Upper lobe of right lung (tissue), 1 donor: ENCODE data around the gene CDH22. TPM values are rescaled to one million over a fixed set of nuclear protein-coding genes. Genes with fewer than 3 reads are reported as not detected.

Experiments used
- ATAC-seq: fragments of 200-7000 bp; cut with Tn5 transposase; one replicate; pipeline ENCODE4 v1.9.1; 2020; ENCODE audit warnings: mild to moderate bottlenecking, moderate library complexity
- DNase-seq: peaks from one replicate; pipeline ENCODE4 v3.0.0-alpha.2; 2020
- H3K27ac ChIP-seq: fragments of 200-600 bp; one replicate; pipeline ENCODE4 v1.8.0; 2022
- H3K27me3 ChIP-seq: fragments of 200-600 bp; one replicate; pipeline ENCODE4 v1.8.0; 2022; ENCODE audit warnings: mild to moderate bottlenecking
- H3K36me3 ChIP-seq: fragments of 200-600 bp; one replicate; pipeline ENCODE4 v1.8.0; 2022
- H3K4me1 ChIP-seq: fragments of 200-600 bp; one replicate; pipeline ENCODE4 v1.8.0; 2022
- H3K4me3 ChIP-seq: fragments of 200-600 bp; one replicate; pipeline ENCODE4 v1.8.0; 2022; ENCODE audit warnings: mild to moderate bottlenecking
- H3K9me3 ChIP-seq: fragments of 200-600 bp; one replicate; pipeline ENCODE4 v1.8.0; 2022
- intact Hi-C: fragments of 100-400 bp; cut with DNase I; formaldehyde crosslinking; loops from one replicate; pipeline ENCODE4 v1.11.0; 2022
- total RNA-seq: library from RNA; stranded (reverse); fragmentation: NEBNext Ultra II Directional; extraction: Animal tissue kit (Norgen Biotek cat#: 25700); gene quantifications from one replicate; pipeline ENCODE4 v1.2.1, GENCODE V29; 2021
- TF ChIP-seq, protein P1 (sequence below): fragments of 200-600 bp; IDR thresholded peaks from one replicate; pipeline ENCODE4 v1.8.0; 2022; ENCODE audit warnings: antibody characterized with exemption
- donor health status: DM: no; HTN: yes; CAD: no; lungs with severe emphysema.

Gene CDH22
- total RNA-seq, 1 donor from 2014 or later: 0.46 TPM

GRCh38 chr20:46229478-46230105 lies 78.7 kb downstream of the CDH22 start:
- no peak overlapping the region for H3K4me3 ChIP-seq
- intact Hi-C loops: no loop called here
- TF ChIP-seq, protein P1, sequence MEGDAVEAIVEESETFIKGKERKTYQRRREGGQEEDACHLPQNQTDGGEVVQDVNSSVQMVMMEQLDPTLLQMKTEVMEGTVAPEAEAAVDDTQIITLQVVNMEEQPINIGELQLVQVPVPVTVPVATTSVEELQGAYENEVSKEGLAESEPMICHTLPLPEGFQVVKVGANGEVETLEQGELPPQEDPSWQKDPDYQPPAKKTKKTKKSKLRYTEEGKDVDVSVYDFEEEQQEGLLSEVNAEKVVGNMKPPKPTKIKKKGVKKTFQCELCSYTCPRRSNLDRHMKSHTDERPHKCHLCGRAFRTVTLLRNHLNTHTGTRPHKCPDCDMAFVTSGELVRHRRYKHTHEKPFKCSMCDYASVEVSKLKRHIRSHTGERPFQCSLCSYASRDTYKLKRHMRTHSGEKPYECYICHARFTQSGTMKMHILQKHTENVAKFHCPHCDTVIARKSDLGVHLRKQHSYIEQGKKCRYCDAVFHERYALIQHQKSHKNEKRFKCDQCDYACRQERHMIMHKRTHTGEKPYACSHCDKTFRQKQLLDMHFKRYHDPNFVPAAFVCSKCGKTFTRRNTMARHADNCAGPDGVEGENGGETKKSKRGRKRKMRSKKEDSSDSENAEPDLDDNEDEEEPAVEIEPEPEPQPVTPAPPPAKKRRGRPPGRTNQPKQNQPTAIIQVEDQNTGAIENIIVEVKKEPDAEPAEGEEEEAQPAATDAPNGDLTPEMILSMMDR: no peak
- H3K36me3 ChIP-seq: no peaks in the 10 kb centered on the region
- DNase-seq (no peak), ATAC-seq (no peak)
- H3K27ac ChIP-seq: no peak overlapping the region
- no peaks in the 10 kb centered on the region for H3K4me1 ChIP-seq
- H3K27me3 ChIP-seq: peaks cover 25% of the 10 kb centered on the region
- H3K9me3 ChIP-seq: no peaks in the 10 kb centered on the region

DNA sequence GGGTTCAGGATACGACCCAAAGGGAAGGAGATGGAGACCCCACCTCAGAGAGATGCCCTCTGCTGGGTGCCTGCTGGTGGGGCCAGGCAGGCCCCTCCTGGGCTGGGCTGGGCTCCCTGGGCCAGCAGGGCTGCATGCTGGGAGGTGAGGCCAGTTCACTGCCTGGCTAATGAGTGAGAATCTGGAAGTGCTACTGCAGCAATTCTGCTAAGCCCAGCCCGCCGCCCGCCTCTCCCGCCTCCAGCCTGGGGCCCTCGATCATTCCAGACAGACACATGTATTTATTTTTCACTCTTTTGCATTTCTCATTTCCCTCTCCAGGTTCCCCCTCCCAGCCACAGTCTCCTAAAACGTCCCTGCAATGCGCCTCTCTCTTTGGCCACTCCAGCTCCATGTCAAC lies 79.6 kb downstream of the CDH22 start:
- ATAC-seq: no peak

GRCh38 chr20:46227272-46227767 lies 81.0 kb downstream of the CDH22 start:
- Histone ChIP-seq H3K4me1 (no peaks in the 10 kb centered on the region), H3K27me3 (peaks cover 29% of the 10 kb centered on the region), H3K4me3 (no peak overlapping the region), H3K27ac (no peak overlapping the region), H3K9me3 (no peaks in the 10 kb centered on the region), H3K36me3 (no peaks in the 10 kb centered on the region)
- ATAC-seq (no peak), DNase-seq (no peak)
- intact Hi-C loops: no loop called here
- TF ChIP-seq, protein P1: no peak

More for the DNA sequence above, 79.6 kb downstream of the CDH22 start:
- TF ChIP-seq, protein P1: no peak
- peaks cover 29% of the 10 kb centered on the region for H3K27me3 ChIP-seq
- H3K27ac ChIP-seq: no peak overlapping the region
- intact Hi-C loops: no loop called here
- no peak for DNase-seq
- no peaks in the 10 kb centered on the region for H3K36me3 ChIP-seq
- no peaks in the 10 kb centered on the region for H3K4me1 ChIP-seq
- H3K4me3 ChIP-seq: no peak overlapping the region
- no peaks in the 10 kb centered on the region for H3K9me3 ChIP-seq

- H3K4me1 ChIP-seq: no peaks in the 10 kb centered on the region
- intact Hi-C loops: no loop called here
- H3K36me3 ChIP-seq: no peaks in the 10 kb centered on the region
- no peak for DNase-seq
- no peak overlapping the region for H3K4me3 ChIP-seq
- no peaks in the 10 kb centered on the region for H3K9me3 ChIP-seq
- H3K27ac ChIP-seq: no peak overlapping the region
- TF ChIP-seq, protein P1: no peak
- H3K27me3 ChIP-seq: peaks cover 29% of the 10 kb centered on the region
- ATAC-seq: no peak
Measured at GRCh38 chr20:46226602-46227001, 81.7 kb downstream of the CDH22 start.

- Histone ChIP-seq H3K27ac (no peak overlapping the region), H3K4me1 (no peaks in the 10 kb centered on the region), H3K36me3 (no peaks in the 10 kb centered on the region), H3K27me3 (peaks cover 23% of the 10 kb centered on the region), H3K9me3 (no peaks in the 10 kb centered on the region), H3K4me3 (no peak overlapping the region)
- DNase-seq: no peak
- intact Hi-C loops: no loop called here
- ATAC-seq: no peak
- TF ChIP-seq, protein P1: no peak
Measured at GRCh38 chr20:46222521-46223007, 85.7 kb downstream of the CDH22 start.
